Measurements from ENCODE around the gene PLCH1. TPM values are rescaled to one million over a fixed set of nuclear protein-coding genes. Genes with fewer than 3 reads are reported as not detected.

PLCH1 gene
- total and polyA plus RNA-seq, 2 experiments from 2014 or later = 2.6 to 5.8 TPM

DNA sequence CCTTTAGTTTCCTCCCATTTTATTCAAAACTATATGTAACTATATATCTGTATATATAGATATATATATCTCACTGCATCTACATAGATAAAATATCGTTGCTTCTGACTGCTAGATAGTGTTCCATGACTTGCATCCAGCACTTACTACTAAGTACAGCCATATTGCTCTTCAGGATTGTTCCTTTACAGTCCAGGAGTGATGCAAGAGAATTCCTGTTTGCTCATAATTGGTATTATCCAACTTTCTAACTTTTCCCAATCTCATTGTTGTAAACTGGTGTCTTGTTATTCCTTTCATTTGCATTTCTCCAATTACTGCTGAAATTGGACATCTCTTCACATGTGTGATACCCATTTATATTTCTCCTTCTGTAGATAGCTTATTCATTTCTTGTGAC, 351.6 kb downstream of the PLCH1 start:
- H4K20me1 ChIP-seq (ENCODE audit: insufficient read depth, poor library complexity, severe bottlenecking) = no peaks in the 10 kb centered on the region
- no peaks in the 10 kb centered on the region for H3K9me2 ChIP-seq (replicated peaks; ENCODE audit: insufficient read depth)
- H3K36me3 ChIP-seq (replicated peaks; ENCODE audit: insufficient read depth, low read depth) = no peaks in the 10 kb centered on the region
- WGBS (ENCODE audit: low lambda C conversion rate, missing lambda C conversion rate) = 79% methylated on average over 1 of the region's 1 CpG
- H3K4me1 ChIP-seq (ENCODE audit: insufficient read depth) = no peaks in the 10 kb centered on the region
- no peak for DNase-seq (ENCODE audit: low spot score)
- H3K9me3 ChIP-seq (ENCODE audit: low read depth) = no peaks in the 10 kb centered on the region
- H3K27ac ChIP-seq = no peak overlapping the region
- H3K79me2 ChIP-seq = no peaks in the 10 kb centered on the region
- no peak overlapping the region for H3K4me3 ChIP-seq
- no peaks in the 10 kb centered on the region for H3K27me3 ChIP-seq
- no peak overlapping the region for H3K4me2 ChIP-seq
- TF ChIP-seq EZH2 (IDR thresholded peaks at IDR 0.05; ENCODE audit: borderline replicate concordance) = no peak
- no peak for TF ChIP-seq EZH2phosphoT487 (IDR thresholded peaks at IDR 0.05; ENCODE audit: low read depth, severe bottlenecking, unreplicated experiment)
- no peak for TF ChIP-seq CTCF (IDR thresholded peaks at IDR 0.05; ENCODE audit: poor library complexity)
- no peak overlapping the region for H2AFZ ChIP-seq

DNA sequence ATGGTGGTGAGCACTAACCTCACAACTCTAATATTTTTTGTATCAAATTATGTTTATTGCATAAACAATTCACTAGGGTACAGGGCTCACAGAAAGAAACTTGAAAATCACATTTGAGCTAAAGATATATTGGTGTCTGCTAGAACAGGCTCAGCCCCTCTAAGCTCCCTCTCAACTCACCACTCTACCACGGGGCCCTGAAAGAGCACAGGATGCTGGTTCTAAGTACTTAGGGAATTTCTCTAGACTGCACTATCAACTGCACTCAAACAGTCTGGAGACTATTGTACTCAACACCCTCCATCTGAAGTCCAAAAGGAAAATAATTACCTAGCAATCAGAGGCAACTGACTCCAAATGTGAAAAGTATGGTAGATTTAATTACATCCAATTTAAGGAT, 352.7 kb downstream of the PLCH1 start:
- H3K9me2 ChIP-seq (replicated peaks; ENCODE audit: insufficient read depth) = no peaks in the 10 kb centered on the region
- no peak overlapping the region for H3K4me3 ChIP-seq
- no peaks in the 10 kb centered on the region for H3K4me1 ChIP-seq (ENCODE audit: insufficient read depth)
- no peak overlapping the region for H3K27ac ChIP-seq
- no peaks in the 10 kb centered on the region for H3K27me3 ChIP-seq
- no peaks in the 10 kb centered on the region for H3K9me3 ChIP-seq (ENCODE audit: low read depth)
- no peaks in the 10 kb centered on the region for H3K79me2 ChIP-seq
- no peak overlapping the region for H3K4me2 ChIP-seq
- DNase-seq (ENCODE audit: low spot score) = no peak
- H2AFZ ChIP-seq = no peak overlapping the region
- no peaks in the 10 kb centered on the region for H3K36me3 ChIP-seq (replicated peaks; ENCODE audit: insufficient read depth, low read depth)
- TF ChIP-seq CTCF (IDR thresholded peaks at IDR 0.05; ENCODE audit: poor library complexity) (no peak), EZH2 (IDR thresholded peaks at IDR 0.05; ENCODE audit: borderline replicate concordance) (no peak), EZH2phosphoT487 (IDR thresholded peaks at IDR 0.05; ENCODE audit: low read depth, severe bottlenecking, unreplicated experiment) (no peak)
- WGBS (ENCODE audit: low lambda C conversion rate, missing lambda C conversion rate) = 41% methylated on average over 1 of the region's 1 CpG
- H4K20me1 ChIP-seq (ENCODE audit: insufficient read depth, poor library complexity, severe bottlenecking) = no peaks in the 10 kb centered on the region

DNA sequence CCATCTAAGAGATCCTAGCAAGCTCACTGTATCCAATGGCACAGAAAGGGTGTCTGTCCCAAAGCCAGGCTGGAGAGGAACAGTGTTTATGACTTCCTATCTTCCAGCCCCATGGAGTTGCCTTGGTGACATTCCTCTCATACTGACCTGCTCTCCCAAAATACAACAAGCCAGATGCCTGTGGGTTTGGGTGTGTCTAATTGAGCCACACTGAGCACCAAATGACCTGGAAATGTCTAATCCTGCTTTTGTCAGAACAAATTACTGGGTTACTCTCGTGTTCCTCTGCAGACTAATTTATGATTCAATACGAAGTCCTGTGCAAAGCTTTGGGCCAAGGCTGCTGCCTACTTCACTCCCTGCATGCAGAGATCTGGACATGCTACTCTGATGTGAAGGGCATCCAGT, 353.3 kb downstream of the PLCH1 start:
- Histone ChIP-seq H3K27me3 (no peaks in the 10 kb centered on the region), H3K79me2 (no peaks in the 10 kb centered on the region), H4K20me1 (ENCODE audit: insufficient read depth, poor library complexity, severe bottlenecking) (no peaks in the 10 kb centered on the region), H3K36me3 (replicated peaks; ENCODE audit: insufficient read depth, low read depth) (no peaks in the 10 kb centered on the region), H3K4me3 (no peak overlapping the region), H3K4me2 (peak overlapping the region; percentile 3), H3K9me3 (ENCODE audit: low read depth) (no peaks in the 10 kb centered on the region), H2AFZ (no peak overlapping the region), H3K9me2 (replicated peaks; ENCODE audit: insufficient read depth) (no peaks in the 10 kb centered on the region), H3K4me1 (ENCODE audit: insufficient read depth) (no peaks in the 10 kb centered on the region), H3K27ac (no peak overlapping the region)
- WGBS (ENCODE audit: low lambda C conversion rate, missing lambda C conversion rate) = 36% methylated on average over 2 of the region's 2 CpGs
- no peak for TF ChIP-seq EZH2phosphoT487 (IDR thresholded peaks at IDR 0.05; ENCODE audit: low read depth, severe bottlenecking, unreplicated experiment)
- TF ChIP-seq CTCF (IDR thresholded peaks at IDR 0.05; ENCODE audit: poor library complexity) = no peak
- TF ChIP-seq EZH2 (IDR thresholded peaks at IDR 0.05; ENCODE audit: borderline replicate concordance) = no peak
- DNase-seq (ENCODE audit: low spot score) = no peak

- no peaks in the 10 kb centered on the region for H3K9me2 ChIP-seq (replicated peaks; ENCODE audit: insufficient read depth)
- H3K4me3 ChIP-seq = no peak overlapping the region
- H3K79me2 ChIP-seq = no peaks in the 10 kb centered on the region
- peak overlapping the region; percentile 3 for H3K4me2 ChIP-seq
- TF ChIP-seq CTCF (IDR thresholded peaks at IDR 0.05; ENCODE audit: poor library complexity) = no peak
- no peak for TF ChIP-seq EZH2phosphoT487 (IDR thresholded peaks at IDR 0.05; ENCODE audit: low read depth, severe bottlenecking, unreplicated experiment)
- TF ChIP-seq EZH2 (IDR thresholded peaks at IDR 0.05; ENCODE audit: borderline replicate concordance) = no peak
- H3K36me3 ChIP-seq (replicated peaks; ENCODE audit: insufficient read depth, low read depth) = no peaks in the 10 kb centered on the region
- H2AFZ ChIP-seq = no peak overlapping the region
- no peak overlapping the region for H3K27ac ChIP-seq
- no peaks in the 10 kb centered on the region for H4K20me1 ChIP-seq (ENCODE audit: insufficient read depth, poor library complexity, severe bottlenecking)
- WGBS (ENCODE audit: low lambda C conversion rate, missing lambda C conversion rate) = 74% methylated on average over 2 of the region's 2 CpGs
- no peaks in the 10 kb centered on the region for H3K9me3 ChIP-seq (ENCODE audit: low read depth)
- H3K27me3 ChIP-seq = no peaks in the 10 kb centered on the region
- DNase-seq (ENCODE audit: low spot score) = no peak
- no peaks in the 10 kb centered on the region for H3K4me1 ChIP-seq (ENCODE audit: insufficient read depth)
These were observed 353.8 kb downstream of the PLCH1 start for GRCh38 chr3:155391104-155391503.

All from hepatocyte (in vitro differentiated cells).